Panc1 (cell line): Measurements from ENCODE around the gene PIPOX. TPM values are rescaled to one million over a fixed set of nuclear protein-coding genes. Genes with fewer than 3 reads are reported as not detected.

ENCODE experiments used
- ATAC-seq: fragments of 200-7000 bp; cut with Tn5 transposase; 2 replicates; pipeline ENCODE4 v1.9.1; 2020; ENCODE audit warnings: mild to moderate bottlenecking, moderate library complexity
- BruUV-seq: library from RNA; stranded (reverse); fragments of 400-500 nt; replicated peaks from 2 replicates; lab custom pipeline; 2021; lab: Mats Ljungman, UMichigan
- CTCF ChIA-PET: fragments of 300-600 bp; sonication (Branson Sonifier 250); formaldehyde crosslinking; loops from one replicate; lab custom pipeline; 2022; ENCODE audit warnings: antibody characterized with exemption; lab: Charles Lee
- POLR2A ChIA-PET: fragments of 300-600 bp; sonication (Branson Sonifier 250); formaldehyde crosslinking; loops from one replicate; lab custom pipeline; 2022; ENCODE audit warnings: antibody characterized with exemption; lab: Charles Lee
- DNase-seq: peaks from one replicate; pipeline ENCODE4 v3.0.0-alpha.2; 2010; ENCODE audit warnings: low read depth, low spot score
- H3K27ac ChIP-seq: 2 replicates; pipeline ENCODE4 v1.5.1; 2011; ENCODE audit warnings: mild to moderate bottlenecking, low read length, inconsistent platforms
- H3K27me3 ChIP-seq: fragments of 200-500 bp; sonication (Bioruptor generic); 2 replicates; pipeline ENCODE4 v1.6.0; 2014; ENCODE audit warnings: low read length, inconsistent platforms; ENCODE audit not compliant: control insufficient read depth, insufficient read depth
- H3K36me3 ChIP-seq: fragments of 200-500 bp; sonication (Bioruptor generic); 2 replicates; pipeline ENCODE4 v1.5.1; 2014; ENCODE audit warnings: inconsistent platforms, mild to moderate bottlenecking, low read length, moderate library complexity; ENCODE audit not compliant: control insufficient read depth, insufficient read depth
- H3K4me1 ChIP-seq: 2 replicates; pipeline ENCODE4 v1.5.1; 2011; ENCODE audit warnings: inconsistent platforms, mild to moderate bottlenecking, low read length, moderate library complexity; ENCODE audit not compliant: control insufficient read depth, insufficient read depth
- H3K4me3 ChIP-seq, 2 experiments: 2 replicates each; pipeline ENCODE4 v1.5.1; 2011 to 2012; ENCODE audit warnings: low read depth in 2 of 2, low read length in 2 of 2, mild to moderate bottlenecking in 2 of 2, inconsistent platforms in 1 of 2, moderate library complexity in 1 of 2
- H3K9me3 ChIP-seq: fragments of 200-500 bp; sonication (Bioruptor generic); 2 replicates; pipeline ENCODE4 v1.5.1; 2014; ENCODE audit warnings: low read depth, mild to moderate bottlenecking, inconsistent platforms, low read length, moderate library complexity; ENCODE audit not compliant: control insufficient read depth, insufficient read depth
- POLR2AphosphoS5 ChIP-seq: IDR thresholded peaks from 2 replicates; pipeline ENCODE4 v1.6.1; 2012; ENCODE audit warnings: mild to moderate bottlenecking, low read depth, low read length, moderate library complexity
- SIN3A ChIP-seq: IDR thresholded peaks from 2 replicates; pipeline ENCODE4 v1.6.1; 2012; ENCODE audit warnings: low read depth, mild to moderate bottlenecking, low read length, moderate library complexity, borderline replicate concordance; ENCODE audit not compliant: insufficient read depth
- TCF7L2 ChIP-seq: IDR thresholded peaks from 2 replicates; pipeline ENCODE4 v1.6.1; 2011; ENCODE audit warnings: mild to moderate bottlenecking, low read depth, low read length, inconsistent platforms
- in situ Hi-C: cut with HindIII; loops from 2 replicates; pipeline ENCODE4 v1.10.0; 2016; ENCODE audit warnings: low sequenced_read_pairs, low pct_unique_long_range_greater_than_20kb
- intact Hi-C: fragments of 100-400 bp; cut with micrococcal nuclease; formaldehyde crosslinking; loops from one replicate; pipeline ENCODE4 v1.10.0; 2022; ENCODE audit not compliant: unreplicated experiment
- total RNA-seq: library from RNA; stranded (reverse); gene quantifications from one replicate; pipeline ENCODE4 v1.2.1, GENCODE V29; 2021; ENCODE audit not compliant: unreplicated experiment
- TF ChIP-seq, protein P1 (sequence below), 2 experiments: IDR thresholded peaks; 2 replicates each; pipeline ENCODE4 v1.6.1; 2011 to 2012; ENCODE audit warnings: low read depth in 2 of 2, control low read depth in 1 of 2, low read length in 1 of 2, mild to moderate bottlenecking in 1 of 2, moderate library complexity in 1 of 2; ENCODE audit not compliant: insufficient read depth in 1 of 2
- TF ChIP-seq, protein P2 (sequence below): fragments of 450-650 bp; IDR thresholded peaks from 2 replicates; pipeline ENCODE4 v1.5.1; 2017; ENCODE audit warnings: mild to moderate bottlenecking

Gene PIPOX
- total RNA-seq, 1 experiment from 2014 or later: 2.4 TPM

DNA sequence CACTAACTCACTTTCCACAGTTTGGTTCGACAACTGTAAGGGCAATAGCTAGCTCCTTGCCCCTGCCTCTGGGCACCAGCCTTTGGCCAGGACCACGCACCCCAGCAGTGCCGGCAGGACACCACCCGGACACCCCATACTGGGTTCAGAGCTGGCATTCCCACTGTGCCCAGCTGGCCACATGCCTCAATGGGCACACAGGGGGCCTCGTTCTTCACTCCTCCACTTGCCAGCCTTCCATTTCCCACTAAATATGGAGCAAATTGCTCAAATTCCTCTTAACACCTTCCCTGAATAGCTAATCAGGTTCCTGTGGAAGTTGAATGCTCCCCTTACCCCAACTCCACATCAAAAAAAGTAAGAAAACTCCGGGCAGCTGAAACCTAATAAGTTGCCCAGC lies 52.5 kb downstream of the PIPOX start:
- POLR2A ChIA-PET: no interaction called here
- Histone ChIP-seq H3K9me3 (no peaks in the 10 kb centered on the region), H3K4me3 (no peak overlapping the region), H3K27ac (no peak overlapping the region), H3K27me3 (no peaks in the 10 kb centered on the region), H3K4me1 (no peaks in the 10 kb centered on the region), H3K36me3 (0 out of 2 replicates have a peak, but pooled peaks cover 4% of the 10 kb centered on the region)
- intact Hi-C loops (no loop called here), in situ Hi-C loops (no loop called here)
- ATAC-seq (no peak), DNase-seq (no peak)
- TF ChIP-seq, protein P1, sequence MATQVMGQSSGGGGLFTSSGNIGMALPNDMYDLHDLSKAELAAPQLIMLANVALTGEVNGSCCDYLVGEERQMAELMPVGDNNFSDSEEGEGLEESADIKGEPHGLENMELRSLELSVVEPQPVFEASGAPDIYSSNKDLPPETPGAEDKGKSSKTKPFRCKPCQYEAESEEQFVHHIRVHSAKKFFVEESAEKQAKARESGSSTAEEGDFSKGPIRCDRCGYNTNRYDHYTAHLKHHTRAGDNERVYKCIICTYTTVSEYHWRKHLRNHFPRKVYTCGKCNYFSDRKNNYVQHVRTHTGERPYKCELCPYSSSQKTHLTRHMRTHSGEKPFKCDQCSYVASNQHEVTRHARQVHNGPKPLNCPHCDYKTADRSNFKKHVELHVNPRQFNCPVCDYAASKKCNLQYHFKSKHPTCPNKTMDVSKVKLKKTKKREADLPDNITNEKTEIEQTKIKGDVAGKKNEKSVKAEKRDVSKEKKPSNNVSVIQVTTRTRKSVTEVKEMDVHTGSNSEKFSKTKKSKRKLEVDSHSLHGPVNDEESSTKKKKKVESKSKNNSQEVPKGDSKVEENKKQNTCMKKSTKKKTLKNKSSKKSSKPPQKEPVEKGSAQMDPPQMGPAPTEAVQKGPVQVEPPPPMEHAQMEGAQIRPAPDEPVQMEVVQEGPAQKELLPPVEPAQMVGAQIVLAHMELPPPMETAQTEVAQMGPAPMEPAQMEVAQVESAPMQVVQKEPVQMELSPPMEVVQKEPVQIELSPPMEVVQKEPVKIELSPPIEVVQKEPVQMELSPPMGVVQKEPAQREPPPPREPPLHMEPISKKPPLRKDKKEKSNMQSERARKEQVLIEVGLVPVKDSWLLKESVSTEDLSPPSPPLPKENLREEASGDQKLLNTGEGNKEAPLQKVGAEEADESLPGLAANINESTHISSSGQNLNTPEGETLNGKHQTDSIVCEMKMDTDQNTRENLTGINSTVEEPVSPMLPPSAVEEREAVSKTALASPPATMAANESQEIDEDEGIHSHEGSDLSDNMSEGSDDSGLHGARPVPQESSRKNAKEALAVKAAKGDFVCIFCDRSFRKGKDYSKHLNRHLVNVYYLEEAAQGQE (IDR thresholded peaks at IDR 0.05; ENCODE audit: insufficient read depth in 1 of 2, low read depth in 2 of 2, low read length in 1 of 2): no peak
- TF ChIP-seq, protein P2, sequence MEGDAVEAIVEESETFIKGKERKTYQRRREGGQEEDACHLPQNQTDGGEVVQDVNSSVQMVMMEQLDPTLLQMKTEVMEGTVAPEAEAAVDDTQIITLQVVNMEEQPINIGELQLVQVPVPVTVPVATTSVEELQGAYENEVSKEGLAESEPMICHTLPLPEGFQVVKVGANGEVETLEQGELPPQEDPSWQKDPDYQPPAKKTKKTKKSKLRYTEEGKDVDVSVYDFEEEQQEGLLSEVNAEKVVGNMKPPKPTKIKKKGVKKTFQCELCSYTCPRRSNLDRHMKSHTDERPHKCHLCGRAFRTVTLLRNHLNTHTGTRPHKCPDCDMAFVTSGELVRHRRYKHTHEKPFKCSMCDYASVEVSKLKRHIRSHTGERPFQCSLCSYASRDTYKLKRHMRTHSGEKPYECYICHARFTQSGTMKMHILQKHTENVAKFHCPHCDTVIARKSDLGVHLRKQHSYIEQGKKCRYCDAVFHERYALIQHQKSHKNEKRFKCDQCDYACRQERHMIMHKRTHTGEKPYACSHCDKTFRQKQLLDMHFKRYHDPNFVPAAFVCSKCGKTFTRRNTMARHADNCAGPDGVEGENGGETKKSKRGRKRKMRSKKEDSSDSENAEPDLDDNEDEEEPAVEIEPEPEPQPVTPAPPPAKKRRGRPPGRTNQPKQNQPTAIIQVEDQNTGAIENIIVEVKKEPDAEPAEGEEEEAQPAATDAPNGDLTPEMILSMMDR: no peak
- TF ChIP-seq TCF7L2: no peak
- no peak for TF ChIP-seq POLR2AphosphoS5
- no peak for TF ChIP-seq SIN3A
- CTCF ChIA-PET: interaction anchor here (2.0 kb wide), 1 partner anchor 22 kb away, joined by 6 read pairs; no protein-coding TSS in a partner anchor
- BruUV-seq: no TSS peak

DNA sequence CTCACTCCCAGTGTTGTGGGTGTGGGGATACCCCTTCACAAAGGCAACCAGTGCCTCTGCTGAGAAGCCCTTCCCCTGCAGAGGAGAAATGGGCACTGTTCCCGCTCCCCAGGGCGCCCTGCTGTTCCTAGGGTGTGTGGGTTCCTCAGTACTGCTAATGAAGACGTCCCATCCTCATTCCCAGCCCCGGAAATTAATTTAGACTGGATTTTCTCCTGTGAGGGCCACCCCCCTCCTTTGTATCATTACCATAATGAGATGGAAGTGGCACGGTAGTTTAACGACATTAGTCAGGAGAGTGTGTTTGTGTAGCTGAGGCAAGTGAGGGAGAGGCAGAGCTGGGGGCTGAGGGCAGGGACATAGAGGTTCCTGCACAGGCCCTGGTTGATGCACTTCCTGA lies 53.2 kb downstream of the PIPOX start:
- Histone ChIP-seq H3K4me1 (no peaks in the 10 kb centered on the region), H3K4me3 (no peak overlapping the region), H3K27me3 (no peaks in the 10 kb centered on the region), H3K27ac (no peak overlapping the region), H3K36me3 (0 out of 2 replicates have a peak, but pooled peaks cover 4% of the 10 kb centered on the region), H3K9me3 (no peaks in the 10 kb centered on the region)
- intact Hi-C loops (no loop called here), in situ Hi-C loops (no loop called here)
- ChIA-PET POLR2A (no interaction called here), CTCF (no interaction called here)
- DNase-seq: no peak
- TF ChIP-seq POLR2AphosphoS5: no peak
- no TSS peak for BruUV-seq
- ATAC-seq: no peak

DNA sequence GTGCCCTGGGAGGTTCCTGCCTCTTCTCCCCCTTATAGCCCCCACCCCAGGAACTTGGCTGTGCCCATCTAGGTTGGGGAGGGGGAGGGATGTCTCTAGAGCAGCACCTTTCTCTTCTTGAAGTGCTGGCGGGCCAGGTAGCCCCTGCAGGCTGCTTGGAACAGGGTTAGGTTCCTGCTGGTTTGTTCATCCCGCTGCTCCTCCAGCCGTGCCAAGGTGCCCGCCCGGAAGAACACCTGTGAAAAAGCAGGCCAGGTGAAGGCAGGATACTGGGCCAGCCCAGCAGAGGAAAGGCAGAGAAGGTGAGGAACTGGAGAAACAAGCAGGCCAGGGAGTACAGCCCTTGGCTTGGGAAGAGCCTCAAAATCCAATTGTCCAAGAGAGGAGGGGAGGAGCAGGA lies 56.6 kb downstream of the PIPOX start:
- H3K4me1 ChIP-seq: no peaks in the 10 kb centered on the region
- in situ Hi-C loops: no loop called here
- H3K4me3 ChIP-seq: no peak overlapping the region
- BruUV-seq: no TSS peak
- intact Hi-C loops: no loop called here
- no peak for ATAC-seq
- 0 out of 2 replicates have a peak, but pooled peaks cover 4% of the 10 kb centered on the region for H3K36me3 ChIP-seq
- DNase-seq: no peak
- ChIA-PET POLR2A (no interaction called here), CTCF (no interaction called here)
- TF ChIP-seq POLR2AphosphoS5: no peak
- TF ChIP-seq, protein P2: no peak
- TF ChIP-seq, protein P1 (IDR thresholded peaks at IDR 0.05; ENCODE audit: insufficient read depth in 1 of 2, low read depth in 2 of 2, low read length in 1 of 2): no peak
- no peak for TF ChIP-seq SIN3A
- TF ChIP-seq TCF7L2: no peak
- H3K9me3 ChIP-seq: no peaks in the 10 kb centered on the region
- no peaks in the 10 kb centered on the region for H3K27me3 ChIP-seq
- H3K27ac ChIP-seq: no peak overlapping the region
